A549 (cell line): Measurements from ENCODE around the gene F13B.
"Not testable (repeated sequence)": the region's sequence is repeated elsewhere in the genome, so short reads cannot be mapped to it uniquely, and the experiment has no call there.

Source experiments
- CBX8 ChIP-seq: fragments of 200-600 bp; sonication (generic); IDR thresholded peaks from 2 replicates; pipeline ENCODE4 v1.6.1; 2016
- MAFK ChIP-seq: fragments of 450-650 bp; IDR thresholded peaks from 2 replicates; pipeline ENCODE4 v1.6.1; 2014; ENCODE audit not compliant: partially characterized antibody
- MAX ChIP-seq: IDR thresholded peaks from 2 replicates; pipeline ENCODE4 v1.6.1; 2012
- RCOR1 ChIP-seq: fragments of 150-350 bp; IDR thresholded peaks from 2 replicates; pipeline ENCODE4 v1.6.1; 2014; ENCODE audit warnings: antibody characterized with exemption, low read length, low read depth
- TF ChIP-seq, protein P1 (sequence below): fragments of >200 bp; sonication (Bioruptor Twin); formaldehyde crosslinking; IDR thresholded peaks from 3 replicates; pipeline ENCODE4 v1.5.1; 2016
- TF ChIP-seq, protein P2 (sequence below): fragments of 450-650 bp; IDR thresholded peaks from 2 replicates; pipeline ENCODE4 v1.6.1; 2014; ENCODE audit warnings: antibody characterized with exemption

- TF ChIP-seq, protein P1, sequence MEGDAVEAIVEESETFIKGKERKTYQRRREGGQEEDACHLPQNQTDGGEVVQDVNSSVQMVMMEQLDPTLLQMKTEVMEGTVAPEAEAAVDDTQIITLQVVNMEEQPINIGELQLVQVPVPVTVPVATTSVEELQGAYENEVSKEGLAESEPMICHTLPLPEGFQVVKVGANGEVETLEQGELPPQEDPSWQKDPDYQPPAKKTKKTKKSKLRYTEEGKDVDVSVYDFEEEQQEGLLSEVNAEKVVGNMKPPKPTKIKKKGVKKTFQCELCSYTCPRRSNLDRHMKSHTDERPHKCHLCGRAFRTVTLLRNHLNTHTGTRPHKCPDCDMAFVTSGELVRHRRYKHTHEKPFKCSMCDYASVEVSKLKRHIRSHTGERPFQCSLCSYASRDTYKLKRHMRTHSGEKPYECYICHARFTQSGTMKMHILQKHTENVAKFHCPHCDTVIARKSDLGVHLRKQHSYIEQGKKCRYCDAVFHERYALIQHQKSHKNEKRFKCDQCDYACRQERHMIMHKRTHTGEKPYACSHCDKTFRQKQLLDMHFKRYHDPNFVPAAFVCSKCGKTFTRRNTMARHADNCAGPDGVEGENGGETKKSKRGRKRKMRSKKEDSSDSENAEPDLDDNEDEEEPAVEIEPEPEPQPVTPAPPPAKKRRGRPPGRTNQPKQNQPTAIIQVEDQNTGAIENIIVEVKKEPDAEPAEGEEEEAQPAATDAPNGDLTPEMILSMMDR: not testable (repeated sequence)
- not testable (repeated sequence) for TF ChIP-seq CBX8, MAX, MAFK, RCOR1
- TF ChIP-seq, protein P2, sequence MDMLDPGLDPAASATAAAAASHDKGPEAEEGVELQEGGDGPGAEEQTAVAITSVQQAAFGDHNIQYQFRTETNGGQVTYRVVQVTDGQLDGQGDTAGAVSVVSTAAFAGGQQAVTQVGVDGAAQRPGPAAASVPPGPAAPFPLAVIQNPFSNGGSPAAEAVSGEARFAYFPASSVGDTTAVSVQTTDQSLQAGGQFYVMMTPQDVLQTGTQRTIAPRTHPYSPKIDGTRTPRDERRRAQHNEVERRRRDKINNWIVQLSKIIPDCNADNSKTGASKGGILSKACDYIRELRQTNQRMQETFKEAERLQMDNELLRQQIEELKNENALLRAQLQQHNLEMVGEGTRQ: not testable (repeated sequence)
Observed at GRCh38 chr1:197034631-197035339, 32.3 kb downstream of the F13B start.
